ENCODE data around the gene IFNL2. TPM values are rescaled to one million over a fixed set of nuclear protein-coding genes. Genes with fewer than 3 reads are reported as not detected.

IFNL2 gene
- total and polyA plus RNA-seq, 2 of the 4 experiments (the other 2 are of a cell fraction) = not detected

DNA sequence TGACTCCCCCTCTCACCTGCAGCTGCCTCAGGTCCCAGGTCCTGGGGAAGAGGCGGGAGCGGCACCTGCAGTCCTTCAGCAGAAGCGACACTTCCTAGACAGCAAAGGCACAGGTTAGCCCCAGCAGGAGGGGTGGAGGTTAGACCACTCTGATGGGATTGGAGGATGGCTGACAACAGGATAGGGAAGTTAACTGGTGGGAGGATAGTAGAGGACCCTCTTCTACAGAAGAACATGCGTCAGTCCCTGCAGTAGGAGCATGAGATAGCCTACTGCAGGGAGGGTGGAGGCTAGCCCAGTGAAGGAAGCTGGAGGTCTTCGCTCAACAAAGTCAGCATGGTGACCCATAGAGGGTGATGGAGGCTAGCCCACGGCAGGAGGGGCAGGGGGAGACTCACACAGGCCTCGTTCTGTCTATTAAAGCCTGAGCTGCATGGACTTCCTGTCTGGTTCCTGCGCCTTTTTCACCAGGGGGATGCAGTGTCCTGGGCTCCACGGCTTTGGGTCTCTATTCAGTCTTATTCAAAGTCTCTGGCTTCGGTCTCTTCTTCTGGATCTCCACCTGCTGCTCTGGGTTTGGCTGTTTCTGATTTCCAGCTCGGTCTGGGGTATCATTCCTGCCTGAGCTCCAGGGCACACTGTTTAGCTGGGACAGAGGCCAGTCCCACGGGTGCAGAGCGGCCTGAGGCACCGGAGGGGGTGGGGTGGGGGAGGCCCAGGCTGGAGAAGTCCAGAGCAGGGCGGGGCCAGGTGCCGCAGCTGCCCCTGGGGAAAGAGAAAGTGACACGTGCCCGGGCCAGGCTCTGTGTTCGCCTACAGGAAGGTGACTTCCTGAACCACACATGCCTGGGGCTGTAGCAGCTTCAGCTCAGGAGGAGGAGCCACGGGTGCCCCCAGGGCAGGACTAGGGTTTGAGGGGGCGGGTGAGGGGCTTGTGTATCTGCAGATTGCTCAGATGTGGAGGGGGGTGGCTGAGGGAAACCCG, 30.7 kb upstream of the IFNL2 start:
- Histone ChIP-seq H4K91ac (ENCODE audit: insufficient read depth, low read depth, low read length) (no peak overlapping the region), H3K56ac (ENCODE audit: extremely low read depth, insufficient read depth, low read length) (no peak overlapping the region), H3K36me3 (ENCODE audit: control insufficient read depth, insufficient read depth, low read length) (no peaks in the 10 kb centered on the region), H3K79me1 (ENCODE audit: low read depth in 1 of 2, low read length in 2 of 2) (no peaks in the 10 kb centered on the region), H3K9me3 (ENCODE audit: control insufficient read depth, insufficient read depth, low read length) (no peaks in the 10 kb centered on the region), H2BK15ac (ENCODE audit: low read depth, low read length) (no peak overlapping the region), H3K4me1 (ENCODE audit: control insufficient read depth, insufficient read depth, low read length) (no peaks in the 10 kb centered on the region), H4K5ac (ENCODE audit: low read depth, low read length) (no peak overlapping the region), H4K8ac (ENCODE audit: low read depth in 2 of 2, low read length in 2 of 2) (no peak overlapping the region), H2AFZ (replicated peaks; ENCODE audit: low read length, poor library complexity) (no peak overlapping the region), H3K9ac (ENCODE audit: low read depth, low read length) (no peak overlapping the region), H3K27me3 (ENCODE audit: control insufficient read depth, insufficient read depth, low read length) (peaks cover 27% of the 10 kb centered on the region), H3K18ac (ENCODE audit: low read depth, low read length) (no peak overlapping the region), H2AK9ac (replicated peaks; ENCODE audit: low read depth, low read length, poor library complexity) (no peak overlapping the region), H2BK20ac (ENCODE audit: low read depth, low read length) (no peak overlapping the region), H3K9me1 (ENCODE audit: insufficient read depth, low read length) (no peaks in the 10 kb centered on the region), H2AK5ac (ENCODE audit: low read depth, low read length) (no peak overlapping the region), H3K4ac (ENCODE audit: low read depth, low read length) (no peak overlapping the region), H3K4me3 (ENCODE audit: insufficient read depth, low read depth, low read length) (no peak overlapping the region), H4K20me1 (ENCODE audit: insufficient read depth, low read length) (no peaks in the 10 kb centered on the region), H3K4me2 (ENCODE audit: low read depth, low read length) (no peak overlapping the region), H3K14ac (replicated peaks; ENCODE audit: low read depth, low read length) (no peak overlapping the region), H2BK5ac (ENCODE audit: low read depth, low read length, poor library complexity, severe bottlenecking) (no peak overlapping the region), H2BK120ac (ENCODE audit: low read depth, low read length) (no peak overlapping the region), H3K27ac (ENCODE audit: insufficient read depth, low read length) (no peak overlapping the region), H3K23ac (ENCODE audit: low read depth, low read length) (no peak overlapping the region)
- ChIA-PET CTCF (no interaction called here), POLR2A (ENCODE audit: unreplicated experiment) (no interaction called here)
- BruUV-seq (replicated peaks) = no TSS peak
- TF ChIP-seq CHD1 (IDR thresholded peaks at IDR 0.05; ENCODE audit: low read depth, low read length) (no peak), POLR2A (IDR thresholded peaks at IDR 0.05; ENCODE audit: low read depth, low read length) (no peak), CEBPB (IDR thresholded peaks at IDR 0.05; ENCODE audit: low read depth, low read length) (no peak), MAFK (IDR thresholded peaks at IDR 0.05; ENCODE audit: low read depth, low read length) (no peak), RCOR1 (IDR thresholded peaks at IDR 0.05; ENCODE audit: insufficient replicate concordance, low read length) (no peak), BHLHE40 (IDR thresholded peaks at IDR 0.05; ENCODE audit: low read depth, low read length) (no peak)
- TF ChIP-seq, protein P1, sequence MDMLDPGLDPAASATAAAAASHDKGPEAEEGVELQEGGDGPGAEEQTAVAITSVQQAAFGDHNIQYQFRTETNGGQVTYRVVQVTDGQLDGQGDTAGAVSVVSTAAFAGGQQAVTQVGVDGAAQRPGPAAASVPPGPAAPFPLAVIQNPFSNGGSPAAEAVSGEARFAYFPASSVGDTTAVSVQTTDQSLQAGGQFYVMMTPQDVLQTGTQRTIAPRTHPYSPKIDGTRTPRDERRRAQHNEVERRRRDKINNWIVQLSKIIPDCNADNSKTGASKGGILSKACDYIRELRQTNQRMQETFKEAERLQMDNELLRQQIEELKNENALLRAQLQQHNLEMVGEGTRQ (IDR thresholded peaks at IDR 0.05; ENCODE audit: low read depth, low read length) = no peak
- ATAC-seq (ENCODE audit: low read depth) = no peak
- dilution Hi-C loops (cut with HindIII; ENCODE audit: low sequenced_read_pairs, unreplicated experiment) (no loop called here), intact Hi-C loops (cut with micrococcal nuclease) (no loop called here), in situ Hi-C loops (cut with MboI; ENCODE audit: low sequenced_read_pairs) (no loop called here)
- WGBS, 2 experiments (ENCODE audit: extremely low coverage in 2 of 2, insufficient read length in 1 of 2) = 17% methylated on average over 7 of the region's 22 CpGs; no CpG with 5 or more reads in 1 of the 2 experiments
- DNase-seq = no peak
